AG09319 (cell line): ENCODE results near the gene KMT2D.

ENCODE experiments used
- DNase-seq: peaks from one replicate; pipeline ENCODE4 v3.0.0-alpha.2; 2010; ENCODE audit warnings: low read depth; ENCODE audit errors: extremely low read depth
- CTCF ChIP-seq: IDR thresholded peaks from 2 replicates; pipeline ENCODE4 v1.5.1; 2011; ENCODE audit warnings: low read depth, mild to moderate bottlenecking, inconsistent platforms, low read length, moderate library complexity

Gene KMT2D

GRCh38 chr12:49050507-49051372 is 9.9 kb downstream of the KMT2D start:
- DNase-seq: no peak
- no peak for TF ChIP-seq CTCF

GRCh38 chr12:49049566-49050224 is 10.9 kb downstream of the KMT2D start:
- DNase-seq: no peak
- TF ChIP-seq CTCF: no peak

- no peak for TF ChIP-seq CTCF
These were observed 11.6 kb downstream of the KMT2D start for GRCh38 chr12:49048953-49049352.

GRCh38 chr12:49046129-49046895 is 14.3 kb downstream of the KMT2D start:
- TF ChIP-seq CTCF: no peak

More at GRCh38 chr12:49048953-49049352, 11.6 kb downstream of the KMT2D start:
- DNase-seq: no peak

GRCh38 chr12:49044660-49045059 is 15.9 kb downstream of the KMT2D start:
- no peak for DNase-seq

More at GRCh38 chr12:49046129-49046895, 14.3 kb downstream of the KMT2D start:
- no peak for DNase-seq

GRCh38 chr12:49043856-49044258 is 16.7 kb downstream of the KMT2D start:
- TF ChIP-seq CTCF: peak; percentile 74
- DNase-seq: no peak

More at GRCh38 chr12:49044660-49045059, 15.9 kb downstream of the KMT2D start:
- no peak for TF ChIP-seq CTCF
